H1 (cell line): ENCODE results near the gene BRICD5. TPM values are rescaled to one million over a fixed set of nuclear protein-coding genes. Genes with fewer than 3 reads are reported as not detected.

ENCODE experiments used
- CTCF ChIA-PET: fragments of 300-600 bp; sonication (Branson Sonifier 250); formaldehyde crosslinking; loops from one replicate; lab custom pipeline; 2021; ENCODE audit not compliant: partially characterized antibody; lab: Charles Lee
- POLR2A ChIA-PET: fragments of 300-600 bp; sonication (Branson Sonifier 250); formaldehyde crosslinking; loops from one replicate; lab custom pipeline; 2021; ENCODE audit warnings: inconsistent platforms; ENCODE audit not compliant: partially characterized antibody; lab: Charles Lee
- DNase-seq, 2 experiments: peaks; one replicate each; pipeline versions ENCODE4 v3.0.0 to v3.0.0-alpha.2; 2010 to 2022; ENCODE audit warnings: low spot score in 2 of 2, low read depth in 1 of 2, mixed read lengths in 1 of 2
- FAIRE-seq: peaks from 2 replicates; lab custom pipeline; 2011; peaks lifted over from hg19 to GRCh38; lab: Jason Lieb, UNC
- H2AFZ ChIP-seq: 2 replicates; pipeline ENCODE4 v1.8.1; 2012; ENCODE audit warnings: low read length, inconsistent platforms
- H2AK5ac ChIP-seq: 2 replicates; pipeline ENCODE4 v1.6.1; 2013; ENCODE audit warnings: low read depth, low read length
- H2BK120ac ChIP-seq: replicated peaks from 2 replicates; pipeline ENCODE3; 2013; ENCODE audit warnings: low read depth, low read length, inconsistent platforms
- H2BK12ac ChIP-seq: 2 replicates; pipeline ENCODE4 v1.6.1; 2013; ENCODE audit warnings: low read depth, low read length
- H2BK15ac ChIP-seq: 2 replicates; pipeline ENCODE4 v1.6.1; 2013; ENCODE audit warnings: low read length
- H2BK20ac ChIP-seq: 2 replicates; pipeline ENCODE4 v1.6.1; 2013; ENCODE audit warnings: low read length
- H2BK5ac ChIP-seq: 2 replicates; pipeline ENCODE4 v1.6.1; 2013; ENCODE audit warnings: low read depth, low read length
- H3K14ac ChIP-seq: 2 replicates; pipeline ENCODE4 v1.6.1; 2013; ENCODE audit warnings: inconsistent platforms; ENCODE audit not compliant: insufficient read length
- H3K18ac ChIP-seq: 2 replicates; pipeline ENCODE4 v1.6.1; 2013; ENCODE audit warnings: low read length; ENCODE audit errors: extremely low read depth
- H3K23ac ChIP-seq: 2 replicates; pipeline ENCODE4 v1.6.1; 2013; ENCODE audit warnings: inconsistent platforms; ENCODE audit not compliant: insufficient read length
- H3K23me2 ChIP-seq: 2 replicates; pipeline ENCODE4 v1.6.1; 2013; ENCODE audit warnings: low read depth, low read length
- H3K27ac ChIP-seq: 2 replicates; pipeline ENCODE4 v1.6.1; 2011; ENCODE audit warnings: low read depth, low read length, inconsistent platforms
- H3K27me3 ChIP-seq, 4 experiments: replicated peaks in 1 of 4; 1 replicate in 1 of 4; 2 replicates in 3 of 4; pipeline versions ENCODE4 v1.6.1 to v1.8.1; 2011 to 2013; ENCODE audit warnings: low read length in 3 of 4, mild to moderate bottlenecking in 3 of 4, inconsistent platforms in 2 of 4, mixed read lengths in 2 of 4, moderate library complexity in 1 of 4; ENCODE audit not compliant: control insufficient read depth in 3 of 4, insufficient read depth in 3 of 4; ENCODE audit errors: extremely low read depth in 1 of 4
- H3K36me3 ChIP-seq, 4 experiments: 2 replicates each; pipeline versions ENCODE4 v1.6.1 to v1.8.1; 2011 to 2013; ENCODE audit warnings: mild to moderate bottlenecking in 4 of 4, low read length in 3 of 4, moderate library complexity in 2 of 4, control low read depth in 1 of 4, inconsistent platforms in 1 of 4; ENCODE audit not compliant: insufficient read depth in 4 of 4, control insufficient read depth in 2 of 4
- H3K4ac ChIP-seq: replicated peaks from 2 replicates; pipeline ENCODE3; 2013; ENCODE audit warnings: low read length, low read depth, mixed read lengths, inconsistent platforms; ENCODE audit not compliant: insufficient read length
- H3K4me1 ChIP-seq, 4 experiments: replicated peaks in 1 of 4; 1 replicate in 1 of 4; 2 replicates in 3 of 4; pipeline versions ENCODE4 v1.6.1 to v1.8.1; 2011 to 2013; ENCODE audit warnings: low read length in 3 of 4, inconsistent platforms in 2 of 4, mixed read lengths in 1 of 4; ENCODE audit not compliant: insufficient read depth in 4 of 4, control insufficient read depth in 3 of 4
- H3K4me2 ChIP-seq, 2 experiments: 2 replicates each; pipeline versions ENCODE4 v1.6.1 to v1.8.1; 2011 to 2013; ENCODE audit warnings: low read depth in 2 of 2, low read length in 2 of 2, control low read depth in 1 of 2, inconsistent platforms in 1 of 2, mild to moderate bottlenecking in 1 of 2; ENCODE audit not compliant: insufficient read depth in 1 of 2
- H3K4me3 ChIP-seq, 4 experiments: fragments of 200-600, 300-600 bp in 1 of 4; sonication (generic), shearing (Covaris generic), sonication (Bioruptor Twin) in 1 of 4; 2 replicates each; pipeline versions ENCODE4 v1.5.1 to v1.8.1; 2011 to 2016; ENCODE audit warnings: low read length in 4 of 4, low read depth in 3 of 4, control low read depth in 2 of 4, inconsistent platforms in 2 of 4, mild to moderate bottlenecking in 2 of 4, mixed read lengths in 1 of 4, moderate library complexity in 1 of 4; ENCODE audit not compliant: insufficient read depth in 2 of 4; ENCODE audit errors: extremely low read depth in 1 of 4
- H3K56ac ChIP-seq: replicated peaks from 2 replicates; pipeline ENCODE3; 2013; ENCODE audit warnings: low read depth, mild to moderate bottlenecking, mixed read lengths, low read length, inconsistent platforms; ENCODE audit not compliant: insufficient read length
- H3K79me1 ChIP-seq: 2 replicates; pipeline ENCODE4 v1.6.1; 2013; ENCODE audit warnings: low read depth, low read length, control low read depth
- H3K79me2 ChIP-seq, 2 experiments: 2 replicates each; pipeline versions ENCODE4 v1.6.1 to v1.8.1; 2012 to 2013; ENCODE audit warnings: low read length in 2 of 2, mild to moderate bottlenecking in 2 of 2, inconsistent platforms in 1 of 2; ENCODE audit not compliant: insufficient read depth in 2 of 2, control insufficient read depth in 1 of 2
- H3K9ac ChIP-seq, 4 experiments: replicated peaks in 1 of 4; 1 replicate in 1 of 4; 2 replicates in 3 of 4; pipeline versions ENCODE4 v1.6.1 to v1.8.1; 2011 to 2013; ENCODE audit warnings: low read depth in 3 of 4, low read length in 3 of 4, control low read depth in 2 of 4, mild to moderate bottlenecking in 2 of 4, moderate library complexity in 2 of 4, inconsistent platforms in 1 of 4; ENCODE audit errors: extremely low read depth in 1 of 4
- H3K9me3 ChIP-seq, 2 experiments: 2 replicates each; pipeline versions ENCODE4 v1.6.1 to v1.8.1; 2012 to 2013; ENCODE audit warnings: mild to moderate bottlenecking in 2 of 2, moderate library complexity in 2 of 2, control low read depth in 1 of 2, inconsistent platforms in 1 of 2, low read depth in 1 of 2, low read length in 1 of 2, mixed read lengths in 1 of 2; ENCODE audit not compliant: insufficient read depth in 2 of 2
- H4K20me1 ChIP-seq, 2 experiments: replicated peaks in 1 of 2; 2 replicates each; pipeline versions ENCODE3 to v1.8.1; 2011 to 2013; ENCODE audit warnings: inconsistent platforms in 2 of 2, low read length in 2 of 2, mild to moderate bottlenecking in 1 of 2; ENCODE audit not compliant: insufficient read depth in 2 of 2, control insufficient read depth in 1 of 2
- H4K5ac ChIP-seq: 2 replicates; pipeline ENCODE4 v1.6.1; 2013; ENCODE audit warnings: low read length, low read depth, mixed read lengths, inconsistent platforms; ENCODE audit not compliant: insufficient read length
- H4K8ac ChIP-seq: 2 replicates; pipeline ENCODE4 v1.8.0; 2013; ENCODE audit warnings: mild to moderate bottlenecking, moderate library complexity, low read length, inconsistent platforms; ENCODE audit not compliant: insufficient read depth; ENCODE audit errors: extremely low read depth
- H4K91ac ChIP-seq: replicated peaks from 2 replicates; pipeline ENCODE3; 2013; ENCODE audit warnings: low read length, mixed read lengths, inconsistent platforms; ENCODE audit not compliant: insufficient read length
- WGBS, 2 experiments: shearing (Covaris generic) in 1 of 2; methylation state at CpG; one replicate each; pipeline versions ENCODE4 v1.1.6 to v1.1.7; 2013 to 2015; ENCODE audit warnings: low lambda C conversion rate in 2 of 2, mixed read lengths in 2 of 2, inconsistent platforms in 1 of 2, low coverage in 1 of 2, missing lambda C conversion rate in 1 of 2; ENCODE audit not compliant: insufficient replicate concordance in 2 of 2, insufficient coverage in 1 of 2, insufficient read length in 1 of 2; ENCODE audit errors: extremely low coverage in 1 of 2, missing lambda C conversion rate in 1 of 2; 5-methylcytosine and 5-hydroxymethylcytosine counted together
- polyA plus RNA-seq, 7 experiments: library from polyadenylated mRNA; depleted of rRNA in 3 of 7; stranded (reverse) in 5 of 7; unstranded in 2 of 7; fragments of >200 nt in 5 of 7; fragments of 200-250 nt in 2 of 7; gene quantifications; 1 replicate in 5 of 7; 2 replicates in 1 of 7; 4 replicates in 1 of 7; pipeline versions ENCODE4 v1.2.1 to v1.2.3, GENCODE V29; 2011 to 2013; ENCODE audit warnings: missing spikeins in 2 of 7, mixed read lengths in 2 of 7
- total RNA-seq: library from RNA; stranded (reverse); fragmentation: NEBNext Ultra II Directional; extraction: Animal tissue kit (Norgen Biotek cat#: 25700); gene quantifications from 2 replicates; pipeline ENCODE4 v1.2.1, GENCODE V29; 2021

Gene BRICD5
- total and polyA plus RNA-seq, 2 of the 8 experiments (the other 6 are each of a cell fraction or from before 2014, with no cell fraction given), result 8.5 to 14.2 TPM

DNA sequence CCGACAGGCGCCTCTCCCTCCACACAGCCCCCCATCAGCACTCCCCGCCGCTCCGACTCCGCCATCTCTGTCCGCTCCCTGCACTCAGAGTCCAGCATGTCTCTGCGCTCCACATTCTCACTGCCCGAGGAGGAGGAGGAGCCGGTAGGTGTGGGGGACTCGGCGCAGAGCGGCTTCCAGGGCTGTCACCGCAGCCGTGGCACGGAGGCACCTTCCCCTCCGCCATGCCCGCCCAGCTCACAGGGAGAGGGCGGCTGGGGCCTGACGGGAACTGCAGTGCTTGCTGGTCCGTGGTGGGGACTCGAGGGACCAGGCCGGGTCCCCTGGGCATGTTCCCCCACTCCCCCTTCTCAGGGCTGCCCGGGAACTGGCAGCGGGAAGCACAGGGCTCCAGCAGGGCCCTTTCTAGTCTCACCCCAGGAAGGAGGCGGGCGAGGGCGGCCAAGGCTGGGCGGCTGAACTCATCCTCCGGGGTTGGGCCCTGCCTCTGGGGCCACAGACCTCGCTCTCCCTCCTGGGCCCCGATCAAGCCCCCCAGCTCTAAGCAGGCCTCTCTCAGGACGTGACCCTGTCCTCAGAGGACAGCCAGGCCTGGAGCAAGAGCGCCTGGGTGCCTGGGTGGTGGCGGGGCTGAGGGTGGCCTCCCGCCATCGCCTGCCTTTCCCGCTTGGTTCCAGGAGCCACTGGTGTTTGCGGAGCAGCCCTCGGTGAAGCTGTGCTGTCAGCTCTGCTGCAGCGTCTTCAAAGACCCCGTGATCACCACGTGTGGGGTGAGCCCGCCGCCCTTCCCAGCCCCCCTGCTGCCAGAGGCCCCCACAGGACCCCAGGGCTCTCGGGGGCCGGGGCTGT is 39.9 kb downstream of the BRICD5 start:
- no peak overlapping the region for H2BK15ac ChIP-seq
- no peak overlapping the region for H3K56ac ChIP-seq
- H3K23ac ChIP-seq, result no peak overlapping the region
- H2AFZ ChIP-seq, result no peak overlapping the region
- POLR2A ChIA-PET, result interaction anchor here (0.9 to 13.5 kb wide), 5 partner anchors 14 to 83 kb away, joined by 3 to 312 read pairs (median 5); partner anchors contain the start of genes ECI1 and TRAF7
- FAIRE-seq (no peak), DNase-seq (no peak)
- H3K4me1 ChIP-seq, result no peaks in the 10 kb centered on the region; a peak in 1 of 7 replicates
- H3K27me3 ChIP-seq, result no peaks in the 10 kb centered on the region
- no peak overlapping the region for H3K4me3 ChIP-seq
- no peaks in the 10 kb centered on the region; a peak in 1 of 4 replicates for H3K9me3 ChIP-seq
- H3K18ac ChIP-seq, result no peak overlapping the region
- H3K23me2 ChIP-seq, result no peaks in the 10 kb centered on the region
- no peak overlapping the region for H3K14ac ChIP-seq
- no peak overlapping the region for H4K91ac ChIP-seq
- no peak overlapping the region for H3K4me2 ChIP-seq
- no peak overlapping the region for H2BK120ac ChIP-seq
- CTCF ChIA-PET, result no interaction called here
- H2BK5ac ChIP-seq, result no peak overlapping the region
- no peak overlapping the region for H2BK12ac ChIP-seq
- H3K27ac ChIP-seq, result no peak overlapping the region
- H3K79me2 ChIP-seq, result peaks cover 0 to 4% of the 10 kb centered on the region in 2 experiments; a peak in 1 of 4 replicates
- H3K36me3 ChIP-seq, result peaks cover 26 to 58% (median 45%) of the 10 kb centered on the region in 4 experiments
- H3K79me1 ChIP-seq, result peaks cover 5% of the 10 kb centered on the region; the same call in 1 of the 2 replicates
- H2AK5ac ChIP-seq, result no peak overlapping the region
- no peak overlapping the region for H3K4ac ChIP-seq
- H2BK20ac ChIP-seq, result no peak overlapping the region
- WGBS, 2 experiments, result 94% methylated on average over 29 of the region's 47 CpGs; no CpG with 5 or more reads in 1 of the 2 experiments
- no peak overlapping the region for H3K9ac ChIP-seq
- H4K20me1 ChIP-seq, result peaks cover 2 to 31% of the 10 kb centered on the region in 2 experiments
- H4K5ac ChIP-seq, result no peak overlapping the region
- peak overlapping the region; percentile 51; the same call in 1 of the 2 replicates for H4K8ac ChIP-seq
